SU-DHL-6 (cell line): ENCODE data around the gene KRTAP29-1.

Source experiments
- CTCF ChIP-seq: fragments of 200-600 bp; sonication (generic); IDR thresholded peaks from one replicate; pipeline ENCODE4 v1.5.1; 2017; ENCODE audit warnings: antibody characterized with exemption, mild to moderate bottlenecking, low read length, moderate library complexity; ENCODE audit not compliant: insufficient read depth, poor library complexity, severe bottlenecking
- EZH2phosphoT487 ChIP-seq: fragments of 200-600 bp; sonication (generic), shearing (Covaris generic); conservative IDR thresholded peaks from 2 replicates; pipeline ENCODE4 v1.6.1; 2018; ENCODE audit warnings: mild to moderate bottlenecking, antibody characterized with exemption, low read length, moderate library complexity, mixed read lengths

GRCh38 chr17:41315204-41315794 lies 12.6 kb upstream of the KRTAP29-1 start, which contains the start of gene KRTAP17-1:
- TF ChIP-seq EZH2phosphoT487 (no peak), CTCF (no peak)
